Activated naive CD8-positive, alpha-beta T cell (primary cell): ENCODE data around the gene CS.

Experiments
- H3K27ac Mint-ChIP-seq: one replicate; pipeline ENCODE4 v1.8.0; 2021; ENCODE audit warnings: mixed read lengths
- H3K27me3 Mint-ChIP-seq: one replicate; pipeline ENCODE4 v1.8.0; 2021; ENCODE audit warnings: mixed read lengths
- H3K36me3 Mint-ChIP-seq: one replicate; pipeline ENCODE4 v1.8.0; 2021; ENCODE audit warnings: mixed read lengths
- H3K4me1 Mint-ChIP-seq: one replicate; pipeline ENCODE4 v1.8.0; 2021; ENCODE audit warnings: low read depth, mixed read lengths
- H3K4me3 Mint-ChIP-seq: one replicate; pipeline ENCODE4 v1.8.0; 2021; ENCODE audit warnings: mild to moderate bottlenecking, mixed read lengths
- H3K9me3 Mint-ChIP-seq: one replicate; pipeline ENCODE4 v1.8.0; 2021; ENCODE audit warnings: low read depth, mixed read lengths

The CS gene

GRCh38 chr12:56256326-56256960 is 43.7 kb downstream of the CS start:
- Mint-ChIP-seq H3K4me3 (peak overlapping the region; percentile 88), H3K27ac (peak overlapping the region; percentile 46), H3K4me1 (peaks cover 24% of the 10 kb centered on the region), H3K27me3 (no peaks in the 10 kb centered on the region), H3K9me3 (no peaks in the 10 kb centered on the region), H3K36me3 (peaks cover 4% of the 10 kb centered on the region)

- no peaks in the 10 kb centered on the region for H3K9me3 Mint-ChIP-seq
- peaks cover 24% of the 10 kb centered on the region for H3K4me1 Mint-ChIP-seq
- no peaks in the 10 kb centered on the region for H3K27me3 Mint-ChIP-seq
- H3K27ac Mint-ChIP-seq, result no peak overlapping the region
- peaks cover 4% of the 10 kb centered on the region for H3K36me3 Mint-ChIP-seq
- H3K4me3 Mint-ChIP-seq, result no peak overlapping the region
Observed at GRCh38 chr12:56255671-56256070, 44.5 kb downstream of the CS start.

GRCh38 chr12:56253091-56253490 is 47.0 kb downstream of the CS start:
- Mint-ChIP-seq H3K27me3 (no peaks in the 10 kb centered on the region), H3K4me3 (no peak overlapping the region), H3K9me3 (no peaks in the 10 kb centered on the region), H3K36me3 (peaks cover 4% of the 10 kb centered on the region), H3K4me1 (peaks cover 16% of the 10 kb centered on the region), H3K27ac (no peak overlapping the region)

- Mint-ChIP-seq H3K4me3 (no peak overlapping the region), H3K27me3 (no peaks in the 10 kb centered on the region), H3K36me3 (peaks cover 4% of the 10 kb centered on the region), H3K9me3 (no peaks in the 10 kb centered on the region), H3K27ac (no peak overlapping the region), H3K4me1 (peaks cover 16% of the 10 kb centered on the region)
Observed at GRCh38 chr12:56252649-56253048, 47.5 kb downstream of the CS start.

GRCh38 chr12:56248711-56249110 is 51.4 kb downstream of the CS start:
- H3K4me1 Mint-ChIP-seq, result no peaks in the 10 kb centered on the region
- H3K4me3 Mint-ChIP-seq, result no peak overlapping the region
- H3K36me3 Mint-ChIP-seq, result no peaks in the 10 kb centered on the region
- no peaks in the 10 kb centered on the region for H3K9me3 Mint-ChIP-seq
- no peaks in the 10 kb centered on the region for H3K27me3 Mint-ChIP-seq
- H3K27ac Mint-ChIP-seq, result peak overlapping the region; percentile 41

GRCh38 chr12:56247923-56248322 is 52.2 kb downstream of the CS start:
- H3K9me3 Mint-ChIP-seq, result no peaks in the 10 kb centered on the region
- H3K27ac Mint-ChIP-seq, result no peak overlapping the region
- H3K27me3 Mint-ChIP-seq, result no peaks in the 10 kb centered on the region
- H3K4me1 Mint-ChIP-seq, result no peaks in the 10 kb centered on the region
- H3K36me3 Mint-ChIP-seq, result no peaks in the 10 kb centered on the region
- no peak overlapping the region for H3K4me3 Mint-ChIP-seq

- no peaks in the 10 kb centered on the region for H3K27me3 Mint-ChIP-seq
- peak overlapping the region; percentile 77 for H3K27ac Mint-ChIP-seq
- H3K4me3 Mint-ChIP-seq, result no peak overlapping the region
- no peaks in the 10 kb centered on the region for H3K36me3 Mint-ChIP-seq
- no peaks in the 10 kb centered on the region for H3K9me3 Mint-ChIP-seq
- no peaks in the 10 kb centered on the region for H3K4me1 Mint-ChIP-seq
Observed at GRCh38 chr12:56244494-56244893, 55.6 kb downstream of the CS start.

- no peak overlapping the region for H3K4me3 Mint-ChIP-seq
- H3K4me1 Mint-ChIP-seq, result no peaks in the 10 kb centered on the region
- H3K36me3 Mint-ChIP-seq, result no peaks in the 10 kb centered on the region
- no peaks in the 10 kb centered on the region for H3K9me3 Mint-ChIP-seq
- H3K27ac Mint-ChIP-seq, result no peak overlapping the region
- H3K27me3 Mint-ChIP-seq, result no peaks in the 10 kb centered on the region
Observed at GRCh38 chr12:56243731-56244181, 56.4 kb downstream of the CS start.

- Mint-ChIP-seq H3K27ac (no peak overlapping the region), H3K4me1 (no peaks in the 10 kb centered on the region), H3K4me3 (no peak overlapping the region), H3K27me3 (no peaks in the 10 kb centered on the region), H3K9me3 (no peaks in the 10 kb centered on the region), H3K36me3 (no peaks in the 10 kb centered on the region)
Observed at GRCh38 chr12:56242986-56243385, 57.1 kb downstream of the CS start.

GRCh38 chr12:56241424-56242303 is 58.5 kb downstream of the CS start:
- no peaks in the 10 kb centered on the region for H3K9me3 Mint-ChIP-seq
- H3K27me3 Mint-ChIP-seq, result no peaks in the 10 kb centered on the region
- no peak overlapping the region for H3K4me3 Mint-ChIP-seq
- no peaks in the 10 kb centered on the region for H3K4me1 Mint-ChIP-seq
- no peak overlapping the region for H3K27ac Mint-ChIP-seq
- H3K36me3 Mint-ChIP-seq, result no peaks in the 10 kb centered on the region

GRCh38 chr12:56237552-56237951 is 62.6 kb downstream of the CS start:
- Mint-ChIP-seq H3K36me3 (no peaks in the 10 kb centered on the region), H3K27ac (no peak overlapping the region)

GRCh38 chr12:56236985-56237384 is 63.1 kb downstream of the CS start:
- Mint-ChIP-seq H3K4me1 (no peaks in the 10 kb centered on the region), H3K27ac (no peak overlapping the region), H3K36me3 (no peaks in the 10 kb centered on the region), H3K27me3 (no peaks in the 10 kb centered on the region), H3K4me3 (no peak overlapping the region), H3K9me3 (no peaks in the 10 kb centered on the region)

More at GRCh38 chr12:56237552-56237951, 62.6 kb downstream of the CS start:
- H3K4me1 Mint-ChIP-seq, result no peaks in the 10 kb centered on the region
- H3K9me3 Mint-ChIP-seq, result no peaks in the 10 kb centered on the region
- no peak overlapping the region for H3K4me3 Mint-ChIP-seq
- no peaks in the 10 kb centered on the region for H3K27me3 Mint-ChIP-seq

- no peaks in the 10 kb centered on the region for H3K4me1 Mint-ChIP-seq
- H3K27me3 Mint-ChIP-seq, result no peaks in the 10 kb centered on the region
- no peaks in the 10 kb centered on the region for H3K9me3 Mint-ChIP-seq
- H3K27ac Mint-ChIP-seq, result no peak overlapping the region
- no peaks in the 10 kb centered on the region for H3K36me3 Mint-ChIP-seq
- H3K4me3 Mint-ChIP-seq, result no peak overlapping the region
Observed at GRCh38 chr12:56236091-56236490, 64.0 kb downstream of the CS start.

GRCh38 chr12:56234746-56235436 is 65.2 kb downstream of the CS start:
- Mint-ChIP-seq H3K36me3 (no peaks in the 10 kb centered on the region), H3K4me3 (no peak overlapping the region), H3K27me3 (no peaks in the 10 kb centered on the region), H3K4me1 (no peaks in the 10 kb centered on the region), H3K9me3 (no peaks in the 10 kb centered on the region), H3K27ac (no peak overlapping the region)

- Mint-ChIP-seq H3K36me3 (peaks cover 2% of the 10 kb centered on the region), H3K9me3 (no peaks in the 10 kb centered on the region), H3K27ac (no peak overlapping the region), H3K4me1 (no peaks in the 10 kb centered on the region), H3K27me3 (no peaks in the 10 kb centered on the region), H3K4me3 (no peak overlapping the region)
Observed at GRCh38 chr12:56231184-56231582, 68.9 kb downstream of the CS start.
